Measurements from ENCODE around the gene ZNF276. TPM values are rescaled to one million over a fixed set of nuclear protein-coding genes. Genes with fewer than 3 reads are reported as not detected.
"Not testable (repeated sequence)": the region's sequence is repeated elsewhere in the genome, so short reads cannot be mapped to it uniquely, and the experiment has no call there.

ZNF276 gene
- total and polyA plus RNA-seq, 2 experiments from 2014 or later = 4.3 to 12.0 TPM

DNA sequence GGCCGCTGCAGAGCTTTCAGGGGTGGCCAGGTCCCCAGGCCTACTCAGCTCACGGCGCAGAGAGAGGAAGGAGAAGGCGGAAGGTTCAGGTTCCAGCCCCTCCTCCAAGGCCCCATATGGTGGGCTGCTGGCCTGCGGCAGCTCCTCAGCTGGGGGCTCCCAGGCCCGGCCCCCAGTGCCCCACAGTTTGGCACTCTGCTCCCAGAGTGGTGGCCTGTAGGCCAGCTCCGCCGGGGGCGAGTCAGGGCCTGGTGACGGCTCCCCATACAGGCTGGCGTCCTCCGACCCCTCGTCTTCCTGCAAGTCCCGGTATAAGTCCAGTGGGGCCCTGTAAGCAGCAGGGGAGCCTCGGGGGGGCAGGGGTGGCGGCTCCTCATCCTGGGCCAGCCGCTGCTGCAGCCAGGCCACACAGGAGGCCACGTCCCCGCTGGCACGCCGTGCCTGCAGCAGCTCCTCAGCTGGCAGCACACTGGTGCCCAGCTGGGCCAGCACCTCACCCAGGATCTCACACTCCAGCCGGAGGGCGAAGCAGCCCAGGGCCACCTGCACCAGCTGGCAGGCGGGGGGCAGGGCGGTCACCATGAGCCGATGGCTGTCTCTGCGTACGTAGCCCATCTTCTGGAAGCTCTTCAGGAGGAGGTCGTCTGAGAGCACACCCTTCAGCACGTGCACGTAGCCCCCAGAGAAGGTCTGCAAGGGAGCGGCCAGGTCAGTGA lies 23.6 kb upstream of the ZNF276 start:
- Histone ChIP-seq H3F3A (ENCODE audit: insufficient read depth) (0 out of 2 replicates have a peak, but pooled peaks cover 4% of the 10 kb centered on the region), H4K20me1 (ENCODE audit: insufficient read depth) (no peaks in the 10 kb centered on the region), H3K27me3 (replicated peaks; ENCODE audit: insufficient read depth) (no peaks in the 10 kb centered on the region), H3K36me3 (ENCODE audit: low read depth) (no peaks in the 10 kb centered on the region; the same call in 1 of the 2 replicates), H3K9ac (no peak overlapping the region), H3K27ac (no peak overlapping the region), H3K9me3 (ENCODE audit: low read depth) (no peaks in the 10 kb centered on the region), H3K4me2 (ENCODE audit: unreplicated experiment) (no peak overlapping the region), H3K9me2 (ENCODE audit: insufficient read depth) (no peaks in the 10 kb centered on the region), H2AFZ (no peak overlapping the region), H3K4me1 (ENCODE audit: insufficient read depth) (peaks cover 6% of the 10 kb centered on the region), H3K79me2 (ENCODE audit: insufficient read depth) (no peaks in the 10 kb centered on the region), H3K4me3 (no peak overlapping the region)
- 89 to 91% methylated on average over 21 to 29 of the region's 32 CpGs for WGBS, 2 experiments (ENCODE audit: low coverage in 1 of 2, low lambda C conversion rate in 2 of 2, missing lambda C conversion rate in 2 of 2)
- DNase-seq = no peak
- TF ChIP-seq EZH2phosphoT487 (IDR thresholded peaks at IDR 0.05; ENCODE audit: insufficient read depth, low read depth) = no peak
- TF ChIP-seq EZH2 (IDR thresholded peaks at IDR 0.05; ENCODE audit: insufficient read depth, poor library complexity, severe bottlenecking) = no peak
- in situ Hi-C loops (cut with MboI) = no loop called here

DNA sequence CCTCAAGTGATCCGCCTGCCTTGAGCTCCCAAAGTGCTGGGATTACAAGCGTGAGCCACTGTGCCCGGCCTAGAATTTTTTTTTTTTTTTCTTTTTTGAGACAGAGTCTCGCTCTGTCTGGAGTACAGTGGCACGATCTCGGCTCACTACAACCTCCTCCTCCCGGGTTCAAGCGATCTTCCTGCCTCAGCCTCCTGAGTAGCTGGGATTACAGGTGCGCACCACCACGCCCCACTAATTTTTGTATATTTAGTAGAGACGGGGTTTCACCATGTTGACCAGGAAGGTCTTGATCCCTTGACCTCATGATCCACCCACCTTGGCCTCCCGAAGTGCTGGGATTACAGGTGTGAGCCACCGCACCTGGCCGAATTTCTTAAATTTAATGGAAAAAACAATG lies 22.6 kb upstream of the ZNF276 start:
- H3K27ac ChIP-seq; DNase-seq; H3K27me3 ChIP-seq (replicated peaks; ENCODE audit: insufficient read depth); H3K36me3 ChIP-seq (ENCODE audit: low read depth); H3K79me2 ChIP-seq (ENCODE audit: insufficient read depth); H3K9me2 ChIP-seq (ENCODE audit: insufficient read depth); H4K20me1 ChIP-seq (ENCODE audit: insufficient read depth); in situ Hi-C loops (cut with MboI); H2AFZ ChIP-seq; H3K4me3 ChIP-seq; H3K4me1 ChIP-seq (ENCODE audit: insufficient read depth); H3K9ac ChIP-seq; H3F3A ChIP-seq (ENCODE audit: insufficient read depth); H3K9me3 ChIP-seq (ENCODE audit: low read depth); H3K4me2 ChIP-seq (ENCODE audit: unreplicated experiment): not testable (repeated sequence)
- WGBS, 2 experiments (ENCODE audit: low coverage in 1 of 2, low lambda C conversion rate in 2 of 2, missing lambda C conversion rate in 2 of 2) = 97 to 98% methylated on average over 14 of the region's 14 CpGs

DNA sequence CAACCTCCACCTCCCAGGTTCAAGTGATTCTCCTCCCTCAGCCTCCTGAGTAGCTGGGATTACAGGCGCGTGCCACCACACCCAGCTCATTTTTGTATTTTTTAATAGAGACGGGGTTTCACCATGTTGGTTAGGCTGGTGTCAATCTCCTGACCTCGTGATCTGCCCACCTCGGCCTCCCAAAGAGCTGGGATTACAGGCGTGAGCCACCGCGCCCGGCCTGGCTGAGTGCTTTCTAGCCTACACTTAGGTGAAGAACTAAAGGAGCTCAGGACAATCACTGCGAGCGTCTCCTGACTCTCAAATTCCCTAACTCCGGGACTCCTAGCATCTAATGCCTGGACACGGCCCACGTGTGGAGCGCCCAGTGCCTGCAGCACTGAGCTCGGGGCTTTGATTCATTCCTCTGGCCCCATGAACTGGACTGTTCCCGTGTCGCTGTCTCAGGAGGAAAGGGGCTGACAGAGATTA lies 21.7 kb upstream of the ZNF276 start:
- WGBS, 2 experiments (ENCODE audit: low coverage in 1 of 2, low lambda C conversion rate in 2 of 2, missing lambda C conversion rate in 2 of 2) = 70 to 73% methylated on average over 18 of the region's 18 CpGs
- H3K27me3 ChIP-seq (replicated peaks; ENCODE audit: insufficient read depth); H3K79me2 ChIP-seq (ENCODE audit: insufficient read depth); DNase-seq; H3K9me2 ChIP-seq (ENCODE audit: insufficient read depth); in situ Hi-C loops (cut with MboI); H3K36me3 ChIP-seq (ENCODE audit: low read depth); H3K9me3 ChIP-seq (ENCODE audit: low read depth); H2AFZ ChIP-seq; H4K20me1 ChIP-seq (ENCODE audit: insufficient read depth); H3K4me1 ChIP-seq (ENCODE audit: insufficient read depth); H3F3A ChIP-seq (ENCODE audit: insufficient read depth): not testable (repeated sequence)
- Histone ChIP-seq H3K4me3 (peak overlapping the region; percentile 85; the same call in 1 of the 2 replicates), H3K9ac (peak overlapping the region; percentile 51; the same call in 1 of the 2 replicates), H3K27ac (peak overlapping the region; percentile 71), H3K4me2 (ENCODE audit: unreplicated experiment) (peak overlapping the region; percentile 97)

DNA sequence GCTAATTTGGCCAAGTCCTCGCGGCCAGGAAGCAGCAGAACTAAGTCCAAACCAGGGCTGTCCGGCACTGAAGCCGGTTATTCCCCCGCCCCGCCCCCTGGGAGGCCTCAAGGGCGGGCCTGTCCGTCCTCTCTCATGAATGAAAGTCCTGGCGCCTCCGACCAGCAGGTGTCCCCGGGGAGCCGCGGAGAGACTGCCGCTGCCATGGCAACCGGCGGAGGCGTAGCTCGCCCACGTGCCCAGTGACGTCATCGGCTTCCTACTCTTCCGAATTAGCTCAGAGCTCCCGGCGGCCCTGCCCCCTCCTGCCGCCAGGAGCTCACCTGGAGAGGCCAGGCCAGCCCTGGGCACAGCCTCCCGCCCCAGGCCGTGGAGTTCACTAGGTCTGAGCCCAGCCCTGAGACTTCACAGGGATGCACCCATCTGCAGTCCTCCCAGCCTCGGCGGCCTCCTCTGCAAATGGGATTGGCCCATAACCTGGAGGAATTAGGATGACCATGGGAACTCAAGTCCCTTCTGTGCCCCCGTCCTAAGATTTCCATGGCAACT lies 21.2 kb upstream of the ZNF276 start:
- no peak for TF ChIP-seq EZH2phosphoT487 (IDR thresholded peaks at IDR 0.05; ENCODE audit: insufficient read depth, low read depth)
- TF ChIP-seq EZH2 (IDR thresholded peaks at IDR 0.05; ENCODE audit: insufficient read depth, poor library complexity, severe bottlenecking) = no peak
- no peaks in the 10 kb centered on the region for H3K9me3 ChIP-seq (ENCODE audit: low read depth)
- no peaks in the 10 kb centered on the region for H4K20me1 ChIP-seq (ENCODE audit: insufficient read depth)
- no peaks in the 10 kb centered on the region for H3K79me2 ChIP-seq (ENCODE audit: insufficient read depth)
- no peaks in the 10 kb centered on the region; the same call in 1 of the 2 replicates for H3K36me3 ChIP-seq (ENCODE audit: low read depth)
- H3K9ac ChIP-seq = peak overlapping the region; percentile 84
- peak overlapping the region; percentile 85 for H3K4me3 ChIP-seq
- H3K9me2 ChIP-seq (ENCODE audit: insufficient read depth) = no peaks in the 10 kb centered on the region
- H3K27me3 ChIP-seq (replicated peaks; ENCODE audit: insufficient read depth) = no peaks in the 10 kb centered on the region
- 1 to 2% methylated on average over 28 to 29 of the region's 30 CpGs for WGBS, 2 experiments (ENCODE audit: low coverage in 1 of 2, low lambda C conversion rate in 2 of 2, missing lambda C conversion rate in 2 of 2)
- 0 out of 2 replicates have a peak, but pooled peaks cover 4% of the 10 kb centered on the region for H3F3A ChIP-seq (ENCODE audit: insufficient read depth)
- in situ Hi-C loops (cut with MboI) = no loop called here
- H3K27ac ChIP-seq = peak overlapping the region; percentile 71
- H2AFZ ChIP-seq = no peak overlapping the region
- peak overlapping the region; percentile 97 for H3K4me2 ChIP-seq (ENCODE audit: unreplicated experiment)
- DNase-seq = peak; percentile 100
- H3K4me1 ChIP-seq (ENCODE audit: insufficient read depth) = peaks cover 6% of the 10 kb centered on the region

All from GM23248 (cell line).